ENCODE measurements around the gene RETREG3. TPM values are rescaled to one million over a fixed set of nuclear protein-coding genes. Genes with fewer than 3 reads are reported as not detected.

Gene RETREG3
- total RNA-seq, 2 experiments from 2014 or later = 33.5 to 50.5 TPM

GRCh38 chr17:42655528-42655927, 46.4 kb upstream of the RETREG3 start:
- CTCF ChIA-PET (ENCODE audit: unreplicated experiment) = interaction anchor here (0.5 kb wide), 1 partner anchor 125 kb away, joined by 3 read pairs; no protein-coding TSS in a partner anchor

GRCh38 chr17:42653179-42654124, 44.3 kb upstream of the RETREG3 start:
- Histone ChIP-seq H3K9me3 (ENCODE audit: low read length) (peaks cover 5% of the 10 kb centered on the region; the same call in 1 of the 2 replicates), H3K4me3 (ENCODE audit: low read depth, low read length, poor library complexity, severe bottlenecking) (no peak overlapping the region), H3K4me1 (ENCODE audit: insufficient read depth, low read length, poor library complexity, severe bottlenecking) (peaks cover 2% of the 10 kb centered on the region), H2AFZ (ENCODE audit: low read length) (no peak overlapping the region), H4K20me1 (ENCODE audit: insufficient read depth, low read length) (no peaks in the 10 kb centered on the region), H3K9me2 (ENCODE audit: insufficient read depth, low read length) (no peaks in the 10 kb centered on the region), H3K27ac (ENCODE audit: low read depth, low read length, poor library complexity, severe bottlenecking) (no peak overlapping the region), H3K36me3 (ENCODE audit: insufficient read depth, low read length) (no peaks in the 10 kb centered on the region), H3K79me2 (ENCODE audit: insufficient read depth, low read depth, low read length) (no peaks in the 10 kb centered on the region), H3K4me2 (ENCODE audit: low read length) (no peak overlapping the region)
- BruUV-seq (replicated peaks) = no TSS peak
- no peak for DNase-seq (ENCODE audit: low spot score)
- CTCF ChIA-PET (ENCODE audit: unreplicated experiment) = no interaction called here
- no peak for TF ChIP-seq EZH2phosphoT487 (IDR thresholded peaks at IDR 0.05; ENCODE audit: borderline replicate concordance, low read depth, low read length)
- no peak for TF ChIP-seq CTCF (conservative IDR thresholded peaks at IDR 0.05; ENCODE audit: low read length)
- intact Hi-C loops (cut with micrococcal nuclease; ENCODE audit: unreplicated experiment) = no loop called here
- POLR2A ChIA-PET = no interaction called here

More at GRCh38 chr17:42655528-42655927, 46.4 kb upstream of the RETREG3 start:
- H3K9me3 ChIP-seq (ENCODE audit: low read length) = peaks cover 5% of the 10 kb centered on the region; the same call in 1 of the 2 replicates
- no peak overlapping the region for H3K4me2 ChIP-seq (ENCODE audit: low read length)
- no TSS peak for BruUV-seq (replicated peaks)
- H3K36me3 ChIP-seq (ENCODE audit: insufficient read depth, low read length) = no peaks in the 10 kb centered on the region
- no peaks in the 10 kb centered on the region for H3K9me2 ChIP-seq (ENCODE audit: insufficient read depth, low read length)
- no peak overlapping the region; the same call in 1 of the 2 replicates for H2AFZ ChIP-seq (ENCODE audit: low read length)
- TF ChIP-seq EZH2phosphoT487 (IDR thresholded peaks at IDR 0.05; ENCODE audit: borderline replicate concordance, low read depth, low read length) = no peak
- no peak for TF ChIP-seq CTCF (conservative IDR thresholded peaks at IDR 0.05; ENCODE audit: low read length)
- no peaks in the 10 kb centered on the region for H4K20me1 ChIP-seq (ENCODE audit: insufficient read depth, low read length)
- no peak for DNase-seq (ENCODE audit: low spot score)
- H3K27ac ChIP-seq (ENCODE audit: low read depth, low read length, poor library complexity, severe bottlenecking) = no peak overlapping the region
- H3K4me1 ChIP-seq (ENCODE audit: insufficient read depth, low read length, poor library complexity, severe bottlenecking) = peaks cover 16% of the 10 kb centered on the region
- POLR2A ChIA-PET = no interaction called here
- no peaks in the 10 kb centered on the region for H3K79me2 ChIP-seq (ENCODE audit: insufficient read depth, low read depth, low read length)
- no peak overlapping the region for H3K4me3 ChIP-seq (ENCODE audit: low read depth, low read length, poor library complexity, severe bottlenecking)
- intact Hi-C loops (cut with micrococcal nuclease; ENCODE audit: unreplicated experiment) = loop anchor here (5.0 kb wide), 1 partner anchor 38 kb away; no protein-coding TSS in a partner anchor

GRCh38 chr17:42651392-42651791, 42.2 kb upstream of the RETREG3 start:
- no peaks in the 10 kb centered on the region for H3K79me2 ChIP-seq (ENCODE audit: insufficient read depth, low read depth, low read length)
- POLR2A ChIA-PET = no interaction called here
- TF ChIP-seq CTCF (conservative IDR thresholded peaks at IDR 0.05; ENCODE audit: low read length) = no peak
- no peak for TF ChIP-seq EZH2phosphoT487 (IDR thresholded peaks at IDR 0.05; ENCODE audit: borderline replicate concordance, low read depth, low read length)
- no peak overlapping the region for H3K4me3 ChIP-seq (ENCODE audit: low read depth, low read length, poor library complexity, severe bottlenecking)
- intact Hi-C loops (cut with micrococcal nuclease; ENCODE audit: unreplicated experiment) = no loop called here
- BruUV-seq (replicated peaks) = no TSS peak
- H4K20me1 ChIP-seq (ENCODE audit: insufficient read depth, low read length) = no peaks in the 10 kb centered on the region
- no peaks in the 10 kb centered on the region for H3K9me3 ChIP-seq (ENCODE audit: low read length)
- peaks cover 11% of the 10 kb centered on the region for H3K4me1 ChIP-seq (ENCODE audit: insufficient read depth, low read length, poor library complexity, severe bottlenecking)
- H2AFZ ChIP-seq (ENCODE audit: low read length) = no peak overlapping the region
- no peak overlapping the region for H3K4me2 ChIP-seq (ENCODE audit: low read length)
- DNase-seq (ENCODE audit: low spot score) = no peak
- H3K27ac ChIP-seq (ENCODE audit: low read depth, low read length, poor library complexity, severe bottlenecking) = no peak overlapping the region
- CTCF ChIA-PET (ENCODE audit: unreplicated experiment) = no interaction called here
- H3K36me3 ChIP-seq (ENCODE audit: insufficient read depth, low read length) = no peaks in the 10 kb centered on the region
- H3K9me2 ChIP-seq (ENCODE audit: insufficient read depth, low read length) = no peaks in the 10 kb centered on the region

Measured in OCI-LY7 (cell line).